ENCODE results near the gene P2RY14.

DNA sequence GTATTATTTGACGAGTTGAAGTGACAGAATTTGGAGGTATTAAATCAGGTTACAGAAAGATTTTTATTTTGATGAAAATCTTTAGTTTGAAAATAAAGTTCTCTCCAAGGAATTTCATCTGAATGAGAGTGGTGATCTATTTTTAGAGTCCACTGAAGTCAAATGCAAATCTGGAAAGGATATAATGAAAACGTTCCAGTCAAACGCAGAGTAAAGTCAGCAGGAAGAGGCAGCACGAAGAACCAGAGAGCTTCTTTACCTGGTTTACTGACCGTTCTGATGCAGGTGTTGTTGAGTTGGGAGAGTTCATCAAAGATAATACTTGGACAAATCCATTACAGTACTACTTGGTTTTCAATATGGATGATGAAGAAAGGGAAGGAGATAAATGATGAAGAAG is 8.7 kb downstream of the P2RY14 start:
- TF ChIP-seq POLR2AphosphoS5 (IDR thresholded peaks at IDR 0.05) (no peak), POLR2A (IDR thresholded peaks at IDR 0.05) (no peak)
- TF ChIP-seq, protein P1, sequence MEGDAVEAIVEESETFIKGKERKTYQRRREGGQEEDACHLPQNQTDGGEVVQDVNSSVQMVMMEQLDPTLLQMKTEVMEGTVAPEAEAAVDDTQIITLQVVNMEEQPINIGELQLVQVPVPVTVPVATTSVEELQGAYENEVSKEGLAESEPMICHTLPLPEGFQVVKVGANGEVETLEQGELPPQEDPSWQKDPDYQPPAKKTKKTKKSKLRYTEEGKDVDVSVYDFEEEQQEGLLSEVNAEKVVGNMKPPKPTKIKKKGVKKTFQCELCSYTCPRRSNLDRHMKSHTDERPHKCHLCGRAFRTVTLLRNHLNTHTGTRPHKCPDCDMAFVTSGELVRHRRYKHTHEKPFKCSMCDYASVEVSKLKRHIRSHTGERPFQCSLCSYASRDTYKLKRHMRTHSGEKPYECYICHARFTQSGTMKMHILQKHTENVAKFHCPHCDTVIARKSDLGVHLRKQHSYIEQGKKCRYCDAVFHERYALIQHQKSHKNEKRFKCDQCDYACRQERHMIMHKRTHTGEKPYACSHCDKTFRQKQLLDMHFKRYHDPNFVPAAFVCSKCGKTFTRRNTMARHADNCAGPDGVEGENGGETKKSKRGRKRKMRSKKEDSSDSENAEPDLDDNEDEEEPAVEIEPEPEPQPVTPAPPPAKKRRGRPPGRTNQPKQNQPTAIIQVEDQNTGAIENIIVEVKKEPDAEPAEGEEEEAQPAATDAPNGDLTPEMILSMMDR (IDR thresholded peaks at IDR 0.05): no peak

All from transverse colon (tissue), 4 donors.